Mesothelial cell of epicardium (in vitro differentiated cells): Measurements from ENCODE around the gene CLEC16A. TPM values are rescaled to one million over a fixed set of nuclear protein-coding genes. Genes with fewer than 3 reads are reported as not detected.

Source experiments
- DNase-seq, 2 experiments: peaks; one replicate each; pipeline ENCODE4 v3.0.0; 2021; ENCODE audit warnings: low spot score in 2 of 2; ENCODE audit not compliant: unreplicated experiment in 2 of 2
- H3K27ac Mint-ChIP-seq: 2 replicates; pipeline ENCODE4 v1.8.0; 2021; ENCODE audit warnings: mixed read lengths
- H3K27me3 Mint-ChIP-seq: 2 replicates; pipeline ENCODE4 v1.8.0; 2021; ENCODE audit warnings: low read depth, mixed read lengths
- H3K36me3 Mint-ChIP-seq: 2 replicates; pipeline ENCODE4 v1.8.0; 2021; ENCODE audit warnings: mixed read lengths
- H3K4me1 Mint-ChIP-seq: 2 replicates; pipeline ENCODE4 v1.8.0; 2021; ENCODE audit warnings: mixed read lengths
- H3K4me3 Mint-ChIP-seq: 2 replicates; pipeline ENCODE4 v1.8.0; 2021; ENCODE audit warnings: mild to moderate bottlenecking, moderate library complexity, mixed read lengths
- H3K9me3 Mint-ChIP-seq: 2 replicates; pipeline ENCODE4 v1.8.0; 2021; ENCODE audit warnings: mixed read lengths
- CTCF ChIP-seq: fragments of 200-600 bp; sonication (generic); IDR thresholded peaks from one replicate; pipeline ENCODE4 v1.5.0; 2021; ENCODE audit warnings: antibody characterized with exemption; ENCODE audit not compliant: unreplicated experiment
- total RNA-seq: library from RNA; stranded (reverse); gene quantifications from 3 replicates; pipeline ENCODE4 v1.2.1, GENCODE V29; 2021

The CLEC16A gene
- total RNA-seq, 1 donor from 2014 or later: 43.3 TPM

GRCh38 chr16:11092788-11093571, 148.6 kb downstream of the CLEC16A start:
- no peak overlapping the region for H3K27ac Mint-ChIP-seq
- DNase-seq: no peak
- no peaks in the 10 kb centered on the region for H3K27me3 Mint-ChIP-seq
- peaks cover 30% of the 10 kb centered on the region for H3K4me1 Mint-ChIP-seq
- TF ChIP-seq CTCF: no peak
- peaks cover 6% of the 10 kb centered on the region for H3K36me3 Mint-ChIP-seq
- H3K9me3 Mint-ChIP-seq: no peaks in the 10 kb centered on the region
- H3K4me3 Mint-ChIP-seq: no peak overlapping the region

GRCh38 chr16:11093572-11094074, 149.3 kb downstream of the CLEC16A start:
- Mint-ChIP-seq H3K4me1 (peaks cover 31% of the 10 kb centered on the region), H3K27ac (peak overlapping the region; percentile 1)

GRCh38 chr16:11094075-11094856, 149.9 kb downstream of the CLEC16A start:
- no peaks in the 10 kb centered on the region for H3K9me3 Mint-ChIP-seq
- no peaks in the 10 kb centered on the region for H3K27me3 Mint-ChIP-seq
- peaks cover 6% of the 10 kb centered on the region for H3K36me3 Mint-ChIP-seq
- no peak for DNase-seq
- peaks cover 33% of the 10 kb centered on the region for H3K4me1 Mint-ChIP-seq
- no peak for TF ChIP-seq CTCF
- no peak overlapping the region for H3K4me3 Mint-ChIP-seq
- H3K27ac Mint-ChIP-seq: peak overlapping the region; percentile 62

More at GRCh38 chr16:11093572-11094074, 149.3 kb downstream of the CLEC16A start:
- Mint-ChIP-seq H3K27me3 (no peaks in the 10 kb centered on the region), H3K36me3 (peaks cover 6% of the 10 kb centered on the region), H3K9me3 (no peaks in the 10 kb centered on the region), H3K4me3 (no peak overlapping the region)
- TF ChIP-seq CTCF: no peak
- no peak for DNase-seq

- H3K9me3 Mint-ChIP-seq: no peaks in the 10 kb centered on the region
- peak overlapping the region; percentile 30 for H3K27ac Mint-ChIP-seq
- H3K36me3 Mint-ChIP-seq: peaks cover 6% of the 10 kb centered on the region
These were observed 150.6 kb downstream of the CLEC16A start for GRCh38 chr16:11094857-11095565.

More at GRCh38 chr16:11094857-11095565, 150.6 kb downstream of the CLEC16A start:
- Mint-ChIP-seq H3K27me3 (no peaks in the 10 kb centered on the region), H3K4me1 (peaks cover 37% of the 10 kb centered on the region), H3K4me3 (no peak overlapping the region)
- TF ChIP-seq CTCF: no peak
- no peak for DNase-seq
